Hair follicle dermal papilla cell (primary cell): ENCODE measurements around the gene F3. TPM values are rescaled to one million over a fixed set of nuclear protein-coding genes. Genes with fewer than 3 reads are reported as not detected.

Experiments used
- total RNA-seq: library from RNA; depleted of rRNA; stranded (reverse); fragments of >200 nt; gene quantifications from 2 replicates; pipeline ENCODE4 v1.2.3, GENCODE V29; 2012

Gene F3
- total RNA-seq: 40.7 and 47.2 TPM in 2 replicates

GRCh38 chr1:94541246-94542087 is at the start of gene F3:
Gene F3 (minus strand): TSS chr1:94541759. CDS start chr1:94541636, 123 bp downstream.

Other genes starting within 250 kb of the F3 start
- 31.2 and 32.8 TPM in 2 replicates for gene ABCD3, start 123.4 kb downstream of the F3 start, total RNA-seq